Ishikawa (cell line): Measurements from ENCODE around the gene CTF1.
A peak's percentile ranks its signal among the peaks of the same experiment; 100 is the strongest.

Source experiments
- CEBPB ChIP-seq: IDR thresholded peaks from 2 replicates; pipeline ENCODE4 v1.6.1; 2012
- CREB1 ChIP-seq: IDR thresholded peaks from 2 replicates; pipeline ENCODE4 v1.6.1; 2012; ENCODE audit warnings: low read depth
- EGR1 ChIP-seq: IDR thresholded peaks from 2 replicates; pipeline ENCODE4 v1.6.1; 2012
- EP300 ChIP-seq: IDR thresholded peaks from 2 replicates; pipeline ENCODE4 v1.6.1; 2012; ENCODE audit warnings: borderline replicate concordance
- FOXM1 ChIP-seq: IDR thresholded peaks from 2 replicates; pipeline ENCODE4 v1.6.1; 2012; ENCODE audit warnings: low read depth, borderline replicate concordance
- NFIC ChIP-seq: IDR thresholded peaks from 2 replicates; pipeline ENCODE4 v1.6.1; 2012
- RAD21 ChIP-seq: IDR thresholded peaks from 2 replicates; pipeline ENCODE4 v1.6.1; 2012; ENCODE audit warnings: low read depth
- TAF1 ChIP-seq: IDR thresholded peaks from 2 replicates; pipeline ENCODE4 v1.6.1; 2012; ENCODE audit warnings: low read depth, mild to moderate bottlenecking
- TCF12 ChIP-seq: IDR thresholded peaks from 2 replicates; pipeline ENCODE4 v1.6.1; 2012; ENCODE audit warnings: low read depth
- TEAD4 ChIP-seq: IDR thresholded peaks from 2 replicates; pipeline ENCODE4 v1.6.1; 2012
- YY1 ChIP-seq: IDR thresholded peaks from 2 replicates; pipeline ENCODE4 v1.6.1; 2012; ENCODE audit warnings: low read depth
- ZBTB7A ChIP-seq: IDR thresholded peaks from 2 replicates; pipeline ENCODE4 v1.6.1; 2012; ENCODE audit warnings: low read depth
- TF ChIP-seq, protein P1 (sequence below): IDR thresholded peaks from 2 replicates; pipeline ENCODE4 v1.6.1; 2012
- TF ChIP-seq, protein P2 (sequence below): IDR thresholded peaks from 2 replicates; pipeline ENCODE4 v1.6.1; 2012
- TF ChIP-seq, protein P3 (sequence below): IDR thresholded peaks from 2 replicates; pipeline ENCODE4 v1.6.1; 2012; ENCODE audit warnings: low read depth, mild to moderate bottlenecking

Gene CTF1

DNA sequence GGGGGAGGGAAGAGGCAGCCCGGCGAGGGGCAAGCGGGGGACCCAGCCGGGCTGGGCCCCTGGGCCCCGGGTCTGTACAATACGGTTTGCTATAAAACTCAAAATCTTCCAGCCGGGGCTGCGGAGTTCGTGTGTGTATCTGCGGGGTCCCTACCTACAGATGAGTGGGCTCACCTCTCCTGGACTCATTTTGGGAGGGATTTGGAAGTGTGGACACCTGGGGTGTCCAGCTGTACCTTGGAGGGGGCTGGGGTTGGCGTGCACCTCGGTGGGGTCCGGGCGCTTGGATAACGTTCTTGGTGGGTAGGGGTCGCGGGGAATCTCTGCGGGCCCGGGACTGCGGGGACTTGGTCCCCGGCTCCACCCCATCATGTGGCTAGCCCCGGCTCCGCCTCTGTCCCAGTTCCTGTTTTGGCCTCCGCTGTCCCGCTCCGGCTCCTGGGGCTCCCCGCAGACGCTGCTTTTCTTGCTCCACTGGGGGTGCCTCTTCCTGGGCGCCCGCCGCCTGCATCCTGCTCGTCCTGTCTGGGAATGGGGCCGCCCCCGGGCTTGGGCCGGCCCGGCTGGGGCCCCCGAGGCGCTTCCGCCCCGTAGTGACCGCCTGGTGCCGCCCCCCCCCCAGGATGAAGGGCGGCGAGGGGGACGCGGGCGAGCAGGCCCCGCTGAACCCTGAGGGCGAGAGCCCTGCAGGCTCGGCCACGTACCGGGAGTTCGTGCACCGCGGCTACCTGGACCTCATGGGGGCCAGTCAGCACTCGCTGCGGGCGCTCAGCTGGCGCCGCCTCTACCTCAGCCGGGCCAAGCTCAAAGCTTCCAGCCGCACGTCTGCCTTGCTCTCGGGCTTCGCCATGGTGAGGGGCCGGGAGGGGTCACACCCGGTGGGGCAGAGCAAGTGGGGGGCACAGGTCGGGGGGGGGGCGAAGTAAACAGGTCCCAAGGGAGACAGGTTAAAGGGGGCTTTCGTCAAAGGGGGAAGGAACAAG is 52.5 kb downstream of the CTF1 start, which contains the start of gene ORAI3:
ORAI3 (plus strand) TSS at position 402 of the 983 bp plus-strand sequence; CDS start at position 624, 222 bp downstream.
- no peak for TF ChIP-seq NFIC
- TF ChIP-seq CREB1 = no peak
- TF ChIP-seq, protein P1, sequence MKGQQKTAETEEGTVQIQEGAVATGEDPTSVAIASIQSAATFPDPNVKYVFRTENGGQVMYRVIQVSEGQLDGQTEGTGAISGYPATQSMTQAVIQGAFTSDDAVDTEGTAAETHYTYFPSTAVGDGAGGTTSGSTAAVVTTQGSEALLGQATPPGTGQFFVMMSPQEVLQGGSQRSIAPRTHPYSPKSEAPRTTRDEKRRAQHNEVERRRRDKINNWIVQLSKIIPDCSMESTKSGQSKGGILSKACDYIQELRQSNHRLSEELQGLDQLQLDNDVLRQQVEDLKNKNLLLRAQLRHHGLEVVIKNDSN = peak; percentile 77
- peak; percentile 14; the same call in 1 of the 2 replicates for TF ChIP-seq TAF1
- TF ChIP-seq EGR1 = no peak
- no peak for TF ChIP-seq RAD21
- TF ChIP-seq, protein P2, sequence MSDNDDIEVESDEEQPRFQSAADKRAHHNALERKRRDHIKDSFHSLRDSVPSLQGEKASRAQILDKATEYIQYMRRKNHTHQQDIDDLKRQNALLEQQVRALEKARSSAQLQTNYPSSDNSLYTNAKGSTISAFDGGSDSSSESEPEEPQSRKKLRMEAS = no peak
- TF ChIP-seq, protein P3, sequence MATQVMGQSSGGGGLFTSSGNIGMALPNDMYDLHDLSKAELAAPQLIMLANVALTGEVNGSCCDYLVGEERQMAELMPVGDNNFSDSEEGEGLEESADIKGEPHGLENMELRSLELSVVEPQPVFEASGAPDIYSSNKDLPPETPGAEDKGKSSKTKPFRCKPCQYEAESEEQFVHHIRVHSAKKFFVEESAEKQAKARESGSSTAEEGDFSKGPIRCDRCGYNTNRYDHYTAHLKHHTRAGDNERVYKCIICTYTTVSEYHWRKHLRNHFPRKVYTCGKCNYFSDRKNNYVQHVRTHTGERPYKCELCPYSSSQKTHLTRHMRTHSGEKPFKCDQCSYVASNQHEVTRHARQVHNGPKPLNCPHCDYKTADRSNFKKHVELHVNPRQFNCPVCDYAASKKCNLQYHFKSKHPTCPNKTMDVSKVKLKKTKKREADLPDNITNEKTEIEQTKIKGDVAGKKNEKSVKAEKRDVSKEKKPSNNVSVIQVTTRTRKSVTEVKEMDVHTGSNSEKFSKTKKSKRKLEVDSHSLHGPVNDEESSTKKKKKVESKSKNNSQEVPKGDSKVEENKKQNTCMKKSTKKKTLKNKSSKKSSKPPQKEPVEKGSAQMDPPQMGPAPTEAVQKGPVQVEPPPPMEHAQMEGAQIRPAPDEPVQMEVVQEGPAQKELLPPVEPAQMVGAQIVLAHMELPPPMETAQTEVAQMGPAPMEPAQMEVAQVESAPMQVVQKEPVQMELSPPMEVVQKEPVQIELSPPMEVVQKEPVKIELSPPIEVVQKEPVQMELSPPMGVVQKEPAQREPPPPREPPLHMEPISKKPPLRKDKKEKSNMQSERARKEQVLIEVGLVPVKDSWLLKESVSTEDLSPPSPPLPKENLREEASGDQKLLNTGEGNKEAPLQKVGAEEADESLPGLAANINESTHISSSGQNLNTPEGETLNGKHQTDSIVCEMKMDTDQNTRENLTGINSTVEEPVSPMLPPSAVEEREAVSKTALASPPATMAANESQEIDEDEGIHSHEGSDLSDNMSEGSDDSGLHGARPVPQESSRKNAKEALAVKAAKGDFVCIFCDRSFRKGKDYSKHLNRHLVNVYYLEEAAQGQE = no peak
- peak; percentile 84 for TF ChIP-seq ZBTB7A
- TF ChIP-seq TEAD4 = no peak
- no peak for TF ChIP-seq EP300
- no peak for TF ChIP-seq TCF12
- TF ChIP-seq FOXM1 = no peak
- no peak for TF ChIP-seq CEBPB
- TF ChIP-seq YY1 = no peak

DNA sequence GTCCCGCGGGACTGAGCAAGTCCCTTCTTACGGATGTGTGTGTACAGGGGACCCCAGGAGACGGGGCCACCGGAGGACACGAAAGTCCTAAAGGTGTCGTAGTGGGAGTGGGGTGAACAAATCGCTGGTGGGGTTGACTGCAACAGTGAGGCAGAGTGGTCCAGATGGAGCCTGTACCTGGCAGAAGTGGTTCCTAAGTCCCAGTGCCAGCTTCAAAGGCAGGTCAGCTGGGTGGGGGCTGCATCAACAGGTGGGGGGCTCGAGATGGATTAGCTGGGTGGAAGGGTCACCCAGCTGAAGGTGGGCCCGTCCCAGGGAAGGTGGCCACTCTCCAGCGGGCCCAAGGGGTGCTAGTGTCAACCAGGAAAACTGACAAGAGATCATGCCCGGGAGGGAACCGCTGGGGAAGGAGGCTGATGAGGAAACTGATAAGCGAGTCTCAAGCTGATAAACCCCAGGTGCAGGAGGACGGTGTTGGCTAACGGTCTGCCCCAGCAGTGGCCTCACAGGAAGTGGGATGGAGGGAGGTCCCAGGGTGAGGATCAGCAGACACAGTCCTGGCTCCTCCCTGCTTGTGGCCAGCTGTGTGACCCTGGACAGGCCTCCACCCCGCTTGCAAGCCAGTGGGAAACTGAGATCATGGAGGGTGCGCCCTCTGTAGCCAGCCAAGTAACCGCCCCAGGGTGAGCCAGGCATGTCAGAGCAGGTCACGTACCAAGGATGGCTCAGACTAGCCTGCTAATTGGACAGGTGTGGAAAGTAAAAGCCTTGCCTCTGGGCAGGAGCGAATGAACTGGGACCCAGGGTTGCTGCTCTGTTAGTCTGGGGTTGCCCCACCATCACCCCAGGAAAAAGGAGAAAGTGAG is 53.5 kb downstream of the CTF1 start:
- TF ChIP-seq, protein P2 = 0 out of 2 replicates have a peak, but pooled peaks have one; percentile 17
- TF ChIP-seq, protein P1 = peak; percentile 27
- TF ChIP-seq EP300 = 0 out of 2 replicates have a peak, but pooled peaks have one; percentile 18
- TF ChIP-seq ZBTB7A = no peak

DNA sequence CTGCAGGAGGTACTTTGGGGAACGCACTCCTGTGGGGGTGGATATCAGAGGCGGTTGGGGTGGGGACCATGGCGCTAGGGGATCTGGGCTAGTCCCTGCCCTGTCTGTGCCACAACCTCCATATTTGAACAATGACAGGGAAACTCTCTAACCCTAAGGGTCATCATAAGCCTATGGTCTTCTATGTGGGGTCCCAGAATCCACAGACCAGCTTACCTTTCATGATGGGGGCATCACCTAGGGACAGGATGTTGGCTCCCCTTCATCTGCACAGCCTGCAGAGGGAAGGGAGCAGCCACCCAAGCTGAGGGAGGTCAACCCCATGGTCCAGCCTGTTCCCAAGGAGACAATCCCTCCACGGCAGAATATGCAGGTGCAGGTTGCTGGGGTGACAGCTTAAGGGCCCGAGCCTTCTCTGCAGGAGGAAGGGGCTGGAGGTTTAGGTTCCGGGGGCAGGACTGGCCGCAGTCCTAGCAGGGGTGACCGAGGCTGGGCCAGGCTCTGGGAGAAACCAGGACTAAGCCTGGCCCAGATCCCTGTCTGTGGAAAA is 54.2 kb downstream of the CTF1 start:
- TF ChIP-seq NFIC = no peak
- TF ChIP-seq, protein P2 = no peak
- TF ChIP-seq, protein P1 = no peak
- TF ChIP-seq TCF12 = no peak
- TF ChIP-seq TAF1 = no peak

DNA sequence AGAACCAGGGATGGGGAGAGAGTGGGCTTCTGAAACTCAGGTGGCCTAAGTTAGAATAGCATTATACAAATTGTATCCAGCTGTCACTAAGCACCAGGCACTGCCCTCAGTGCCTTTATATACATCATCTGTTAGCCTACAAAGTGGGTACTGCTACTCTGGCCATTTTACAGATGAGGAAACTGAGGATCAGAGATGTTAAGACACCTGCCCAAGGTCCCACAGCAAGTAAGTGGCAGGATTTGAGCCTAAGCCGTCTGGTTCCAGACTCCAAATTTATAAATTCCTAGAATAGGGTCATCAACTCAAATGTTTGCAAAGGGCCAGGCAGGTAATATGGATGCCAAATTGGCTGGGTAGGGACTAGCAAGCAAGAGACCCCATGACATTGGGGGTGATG is 54.8 kb downstream of the CTF1 start:
- TF ChIP-seq YY1 (no peak), EP300 (no peak), CEBPB (no peak), TEAD4 (no peak), ZBTB7A (no peak), EGR1 (no peak), RAD21 (no peak)
- TF ChIP-seq, protein P2 = no peak
- TF ChIP-seq, protein P1 = no peak

DNA sequence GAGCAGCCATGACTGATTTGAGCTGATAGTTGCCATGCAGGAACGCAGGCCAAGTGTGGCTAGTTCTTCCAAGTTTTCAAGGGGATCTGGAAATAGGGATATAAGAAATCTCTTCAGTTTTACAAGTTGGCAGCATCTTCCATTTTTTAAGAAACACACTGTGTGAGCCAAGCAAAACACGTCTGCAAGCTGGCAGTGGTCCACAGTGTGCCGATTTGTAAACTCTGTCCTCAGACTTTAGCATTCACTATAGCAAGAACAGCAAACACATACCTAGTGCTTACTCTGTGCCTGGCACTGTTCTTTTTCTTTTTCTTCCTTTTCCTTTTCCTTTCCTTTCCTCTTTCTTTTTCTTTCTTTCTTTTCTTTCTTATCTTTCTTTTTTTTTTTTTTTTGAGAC is 55.3 kb downstream of the CTF1 start:
- no peak for TF ChIP-seq EGR1
- TF ChIP-seq NFIC = no peak
- TF ChIP-seq EP300 = no peak
- TF ChIP-seq TEAD4 = no peak
- TF ChIP-seq TAF1 = no peak
- TF ChIP-seq YY1 = no peak
- no peak for TF ChIP-seq RAD21
- TF ChIP-seq, protein P1 = no peak
- no peak for TF ChIP-seq CREB1
